Measurements from ENCODE around the gene CCM2L.

Gene CCM2L

GRCh38 chr20:31996996-31997395 is 13.2 kb upstream of the CCM2L start:
- H3K4me1 ChIP-seq (ENCODE audit: insufficient read depth, low read length): no peaks in the 10 kb centered on the region
- no peak overlapping the region for H3K4me3 ChIP-seq (ENCODE audit: low read depth in 1 of 2, low read length in 2 of 2)
- no peaks in the 10 kb centered on the region for H3K36me3 ChIP-seq (ENCODE audit: insufficient read depth, low read length)
- H3K79me2 ChIP-seq (ENCODE audit: insufficient read depth, low read length): no peaks in the 10 kb centered on the region
- TF ChIP-seq CTCF (IDR thresholded peaks at IDR 0.05; ENCODE audit: borderline replicate concordance, extremely low read depth, low read length, poor library complexity, severe bottlenecking) (no peak), EZH2 (IDR thresholded peaks at IDR 0.05; ENCODE audit: borderline replicate concordance, low read depth, low read length, severe bottlenecking) (no peak)
- H2AFZ ChIP-seq (ENCODE audit: low read depth, low read length): no peak overlapping the region
- H3K9me3 ChIP-seq (ENCODE audit: insufficient read depth, low read length, severe bottlenecking): no peaks in the 10 kb centered on the region
- H3K9ac ChIP-seq (ENCODE audit: low read depth, low read length): no peak overlapping the region
- H3K4me2 ChIP-seq (ENCODE audit: insufficient read depth, low read length): no peak overlapping the region
- peaks cover 18% of the 10 kb centered on the region for H3K27me3 ChIP-seq (ENCODE audit: insufficient read depth, low read length, poor library complexity)
- 0 out of 2 replicates have a peak, but pooled peaks cover 5% of the 10 kb centered on the region for H4K20me1 ChIP-seq (ENCODE audit: insufficient read depth, low read length)
- ATAC-seq (ENCODE audit: insufficient read depth, low read depth) (no peak), DNase-seq (no peak)
- H3K27ac ChIP-seq (ENCODE audit: low read length): no peak overlapping the region

- H3K4me3 ChIP-seq (ENCODE audit: low read depth in 1 of 2, low read length in 2 of 2): no peak overlapping the region
- H4K20me1 ChIP-seq (ENCODE audit: insufficient read depth, low read length): 0 out of 2 replicates have a peak, but pooled peaks cover 5% of the 10 kb centered on the region
- no peak overlapping the region for H3K4me2 ChIP-seq (ENCODE audit: insufficient read depth, low read length)
- H3K27ac ChIP-seq (ENCODE audit: low read length): no peak overlapping the region
- DNase-seq (no peak), ATAC-seq (ENCODE audit: insufficient read depth, low read depth) (no peak)
- no peak overlapping the region for H2AFZ ChIP-seq (ENCODE audit: low read depth, low read length)
- peaks cover 8% of the 10 kb centered on the region for H3K27me3 ChIP-seq (ENCODE audit: insufficient read depth, low read length, poor library complexity)
- H3K4me1 ChIP-seq (ENCODE audit: insufficient read depth, low read length): no peaks in the 10 kb centered on the region
- no peak for TF ChIP-seq CTCF (IDR thresholded peaks at IDR 0.05; ENCODE audit: borderline replicate concordance, extremely low read depth, low read length, poor library complexity, severe bottlenecking)
- no peak for TF ChIP-seq EZH2 (IDR thresholded peaks at IDR 0.05; ENCODE audit: borderline replicate concordance, low read depth, low read length, severe bottlenecking)
- no peaks in the 10 kb centered on the region for H3K9me3 ChIP-seq (ENCODE audit: insufficient read depth, low read length, severe bottlenecking)
- no peaks in the 10 kb centered on the region for H3K79me2 ChIP-seq (ENCODE audit: insufficient read depth, low read length)
- no peaks in the 10 kb centered on the region for H3K36me3 ChIP-seq (ENCODE audit: insufficient read depth, low read length)
- no peak overlapping the region for H3K9ac ChIP-seq (ENCODE audit: low read depth, low read length)
Observed at GRCh38 chr20:31998246-31998645, 12.0 kb upstream of the CCM2L start.

- H3K79me2 ChIP-seq (ENCODE audit: insufficient read depth, low read length): no peaks in the 10 kb centered on the region
Observed at GRCh38 chr20:32003325-32003724, 6.9 kb upstream of the CCM2L start.

More at GRCh38 chr20:32003325-32003724, 6.9 kb upstream of the CCM2L start:
- Histone ChIP-seq H3K36me3 (ENCODE audit: insufficient read depth, low read length) (no peaks in the 10 kb centered on the region), H3K4me1 (ENCODE audit: insufficient read depth, low read length) (no peaks in the 10 kb centered on the region), H3K9me3 (ENCODE audit: insufficient read depth, low read length, severe bottlenecking) (no peaks in the 10 kb centered on the region), H4K20me1 (ENCODE audit: insufficient read depth, low read length) (no peaks in the 10 kb centered on the region; the same call in 1 of the 2 replicates), H3K9ac (ENCODE audit: low read depth, low read length) (no peak overlapping the region), H3K27ac (ENCODE audit: low read length) (no peak overlapping the region), H2AFZ (ENCODE audit: low read depth, low read length) (no peak overlapping the region), H3K4me2 (ENCODE audit: insufficient read depth, low read length) (no peak overlapping the region), H3K4me3 (ENCODE audit: low read depth in 1 of 2, low read length in 2 of 2) (no peak overlapping the region), H3K27me3 (ENCODE audit: insufficient read depth, low read length, poor library complexity) (no peaks in the 10 kb centered on the region)
- no peak for DNase-seq
- no peak for ATAC-seq (ENCODE audit: insufficient read depth, low read depth)
- TF ChIP-seq EZH2 (IDR thresholded peaks at IDR 0.05; ENCODE audit: borderline replicate concordance, low read depth, low read length, severe bottlenecking): no peak
- TF ChIP-seq CTCF (IDR thresholded peaks at IDR 0.05; ENCODE audit: borderline replicate concordance, extremely low read depth, low read length, poor library complexity, severe bottlenecking): no peak
